DOHH2 (cell line): Measurements from ENCODE around the gene IRF9.

Experiments
- H3F3A ChIP-seq: fragments of 200-600 bp; sonication (generic), shearing (Covaris generic); 2 replicates; pipeline ENCODE4 v1.6.0; 2016; ENCODE audit warnings: antibody characterized with exemption, mild to moderate bottlenecking; ENCODE audit not compliant: control insufficient read depth, insufficient read depth
- H3K27ac ChIP-seq: fragments of 200-600 bp; sonication (generic); 2 replicates; pipeline ENCODE4 v1.5.1; 2014; ENCODE audit warnings: low read depth, mild to moderate bottlenecking, low read length, moderate library complexity
- H3K27me3 ChIP-seq: fragments of 200-600 bp; sonication (generic); 2 replicates; pipeline ENCODE4 v1.6.1; 2014; ENCODE audit warnings: mild to moderate bottlenecking, low read length, mixed read lengths; ENCODE audit not compliant: control insufficient read depth
- H3K36me3 ChIP-seq: fragments of 200-600 bp; sonication (generic); 2 replicates; pipeline ENCODE4 v1.6.1; 2014; ENCODE audit warnings: mild to moderate bottlenecking, low read length, moderate library complexity, mixed read lengths; ENCODE audit not compliant: control insufficient read depth
- H3K4me1 ChIP-seq: fragments of 200-600 bp; sonication (generic); 2 replicates; pipeline ENCODE4 v1.6.1; 2014; ENCODE audit warnings: mild to moderate bottlenecking, low read length, mixed read lengths; ENCODE audit not compliant: control insufficient read depth
- H3K4me2 ChIP-seq: fragments of 200-600 bp; sonication (generic); 2 replicates; pipeline ENCODE4 v1.6.0; 2014; ENCODE audit warnings: mild to moderate bottlenecking, low read length, moderate library complexity
- H3K4me3 ChIP-seq: fragments of 200-600 bp; sonication (generic); 2 replicates; pipeline ENCODE4 v1.5.1; 2014; ENCODE audit warnings: mild to moderate bottlenecking, low read length, mixed read lengths
- H3K79me2 ChIP-seq: fragments of 200-600 bp; sonication (generic); 2 replicates; pipeline ENCODE4 v1.6.1; 2014; ENCODE audit warnings: mild to moderate bottlenecking, low read length, mixed read lengths; ENCODE audit not compliant: control insufficient read depth
- H3K9me2 ChIP-seq: fragments of 200-600 bp; sonication (generic); replicated peaks from 2 replicates; pipeline ENCODE4 v1.6.1; 2014; ENCODE audit warnings: mild to moderate bottlenecking, low read length, mixed read lengths; ENCODE audit not compliant: control insufficient read depth
- H3K9me3 ChIP-seq: fragments of 200-600 bp; sonication (generic); 2 replicates; pipeline ENCODE4 v1.6.1; 2014; ENCODE audit warnings: antibody characterized with exemption, low read length, mixed read lengths; ENCODE audit not compliant: control insufficient read depth, insufficient read depth
- H4K20me1 ChIP-seq: fragments of 200-600 bp; sonication (generic); 2 replicates; pipeline ENCODE4 v1.6.0; 2014; ENCODE audit warnings: low read depth, mild to moderate bottlenecking, antibody characterized with exemption, low read length, moderate library complexity; ENCODE audit not compliant: control insufficient read depth, insufficient read depth
- CTCF ChIP-seq: fragments of 200-600 bp; sonication (generic); IDR thresholded peaks from one replicate; pipeline ENCODE4 v1.5.1; 2014; ENCODE audit warnings: antibody characterized with exemption, mild to moderate bottlenecking, low read depth, low read length; ENCODE audit not compliant: poor library complexity, severe bottlenecking
- EZH2phosphoT487 ChIP-seq: fragments of 200-600 bp; sonication (generic); IDR thresholded peaks from 2 replicates; pipeline ENCODE4 v1.6.1; 2017; ENCODE audit warnings: borderline replicate concordance, mild to moderate bottlenecking, antibody characterized with exemption, low read length, moderate library complexity, mixed read lengths

Gene IRF9

DNA sequence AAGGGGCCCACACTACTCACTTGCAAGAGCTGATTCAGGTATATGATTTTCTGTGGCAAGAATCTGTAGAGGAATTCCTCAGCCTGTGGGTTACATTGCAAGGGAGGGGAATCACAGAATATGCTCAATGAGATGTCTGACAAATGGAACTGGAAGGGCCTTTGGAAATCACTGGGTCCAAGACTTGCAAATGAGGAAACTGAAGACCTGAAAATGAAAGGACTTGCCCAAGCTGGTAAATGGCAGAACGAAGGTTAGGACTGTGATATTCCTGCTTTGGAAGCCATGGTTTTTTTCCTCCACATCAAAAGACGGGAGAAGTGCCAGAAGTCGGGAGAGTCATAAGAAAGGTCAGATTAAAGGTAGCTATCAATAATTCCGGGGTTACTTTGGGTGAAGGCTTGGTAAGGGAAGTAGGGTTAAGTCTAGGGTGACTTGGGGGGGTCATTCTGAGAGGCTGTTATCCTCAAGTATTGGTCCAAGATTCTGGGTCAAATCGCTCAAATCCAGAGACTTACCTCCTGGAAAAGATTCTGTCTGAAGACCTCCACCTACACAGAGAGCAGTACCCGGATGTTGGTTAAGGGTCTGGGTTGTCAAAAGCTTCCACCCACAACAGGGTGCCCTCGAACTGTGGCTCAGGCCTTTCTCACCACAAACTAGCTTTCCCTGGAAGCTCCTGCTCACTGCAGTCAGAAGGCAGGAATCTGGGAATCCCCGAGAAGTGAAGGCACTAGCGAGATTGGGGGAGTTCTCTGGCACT is 15.2 kb upstream of the IRF9 start:
- H3K9me2 ChIP-seq: no peaks in the 10 kb centered on the region
- H3K4me2 ChIP-seq: peak overlapping the region; percentile 99
- peaks cover 3% of the 10 kb centered on the region; the same call in 1 of the 2 replicates for H4K20me1 ChIP-seq
- peak overlapping the region; percentile 82 for H3K4me3 ChIP-seq
- peaks cover 30% of the 10 kb centered on the region for H3K4me1 ChIP-seq
- H3K27ac ChIP-seq: peak overlapping the region; percentile 76
- no peak for TF ChIP-seq CTCF
- no peak for TF ChIP-seq EZH2phosphoT487
- no peaks in the 10 kb centered on the region for H3K27me3 ChIP-seq
- H3K9me3 ChIP-seq: no peaks in the 10 kb centered on the region
- peaks cover 60% of the 10 kb centered on the region for H3K36me3 ChIP-seq
- peaks cover 42% of the 10 kb centered on the region for H3K79me2 ChIP-seq
- H3F3A ChIP-seq: 0 out of 2 replicates have a peak, but pooled peaks cover 3% of the 10 kb centered on the region

GRCh38 chr14:24146453-24146977 is 14.6 kb upstream of the IRF9 start, which contains the start of gene PSME2:
Gene PSME2, minus strand, starts transcription at chr14:24146610. Its CDS starts 29 bp downstream, at chr14:24146581.
- peak within 1 kb of the TSS; percentile 82 for H3K4me3 ChIP-seq
- peaks cover 39% of the 10 kb centered on the region for H3K79me2 ChIP-seq
- no peak for TF ChIP-seq EZH2phosphoT487
- TF ChIP-seq CTCF: no peak
- no peaks in the 10 kb centered on the region for H3K9me3 ChIP-seq
- H3K36me3 ChIP-seq: peaks cover 63% of the 10 kb centered on the region
- peak within 1 kb of the TSS; percentile 76 for H3K27ac ChIP-seq
- no peaks in the 10 kb centered on the region for H3K27me3 ChIP-seq
- no peaks in the 10 kb centered on the region for H3K9me2 ChIP-seq
- peaks cover 3% of the 10 kb centered on the region; the same call in 1 of the 2 replicates for H4K20me1 ChIP-seq
- 0 out of 2 replicates have a peak, but pooled peaks cover 3% of the 10 kb centered on the region for H3F3A ChIP-seq
- H3K4me1 ChIP-seq: peaks cover 30% of the 10 kb centered on the region
- H3K4me2 ChIP-seq: peak within 1 kb of the TSS; percentile 99

DNA sequence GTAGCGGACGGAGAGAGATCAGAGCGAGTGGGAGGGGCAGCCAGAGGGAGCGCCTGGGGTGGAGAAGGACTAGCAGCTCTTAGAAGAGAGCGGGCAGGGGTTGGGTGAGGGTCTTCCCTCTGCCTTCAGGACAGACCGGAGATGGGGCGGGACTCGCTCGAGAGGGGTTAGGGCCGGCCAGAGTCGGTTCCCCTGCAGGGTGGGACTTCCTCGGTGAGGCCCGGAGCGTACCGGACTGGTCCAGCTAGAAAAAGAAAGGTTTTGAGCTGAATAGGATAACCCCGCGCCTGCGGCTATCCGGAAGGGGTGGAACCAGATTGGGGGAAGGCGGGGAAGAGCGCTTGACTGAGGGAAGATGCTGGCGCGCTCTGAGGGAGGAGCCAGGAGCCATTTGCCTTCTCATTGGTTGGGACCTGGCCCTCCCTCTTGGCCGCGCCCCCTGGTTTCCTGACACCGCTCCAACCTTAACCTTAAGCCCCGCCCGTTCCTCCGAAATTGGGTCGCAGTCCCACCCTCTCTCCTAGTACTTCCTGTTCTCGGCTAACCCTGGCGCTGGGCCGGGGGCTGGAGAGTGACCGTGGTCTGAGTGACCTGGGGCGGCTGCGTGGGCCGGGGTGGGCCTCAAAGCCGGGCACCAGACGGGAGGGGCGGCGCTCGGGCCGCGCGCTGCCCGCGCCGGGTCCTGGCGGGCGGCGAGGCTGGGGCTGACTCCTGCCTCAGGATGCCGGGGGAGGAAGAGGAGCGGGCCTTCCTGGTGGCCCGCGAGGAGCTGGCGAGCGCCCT is 13.9 kb upstream of the IRF9 start, which contains the start of gene RNF31:
Gene RNF31 (plus strand): TSS at position 521 of the 783 bp plus-strand sequence. CDS start 201 bp downstream, at position 722.
- H3K4me1 ChIP-seq: peaks cover 26% of the 10 kb centered on the region

More for the DNA sequence above, 13.9 kb upstream of the IRF9 start, which contains the start of gene RNF31:
- Histone ChIP-seq H3K9me2 (no peaks in the 10 kb centered on the region), H3F3A (0 out of 2 replicates have a peak, but pooled peaks cover 3% of the 10 kb centered on the region), H4K20me1 (peaks cover 3% of the 10 kb centered on the region; the same call in 1 of the 2 replicates), H3K27ac (peak within 1 kb of the TSS; percentile 76), H3K4me3 (peak within 1 kb of the TSS; percentile 82), H3K27me3 (no peaks in the 10 kb centered on the region), H3K9me3 (no peaks in the 10 kb centered on the region), H3K79me2 (peaks cover 39% of the 10 kb centered on the region), H3K4me2 (peak within 1 kb of the TSS; percentile 99), H3K36me3 (peaks cover 66% of the 10 kb centered on the region)
- TF ChIP-seq CTCF (no peak), EZH2phosphoT487 (no peak)
